ENCODE data around the gene RIMBP2.

DNA sequence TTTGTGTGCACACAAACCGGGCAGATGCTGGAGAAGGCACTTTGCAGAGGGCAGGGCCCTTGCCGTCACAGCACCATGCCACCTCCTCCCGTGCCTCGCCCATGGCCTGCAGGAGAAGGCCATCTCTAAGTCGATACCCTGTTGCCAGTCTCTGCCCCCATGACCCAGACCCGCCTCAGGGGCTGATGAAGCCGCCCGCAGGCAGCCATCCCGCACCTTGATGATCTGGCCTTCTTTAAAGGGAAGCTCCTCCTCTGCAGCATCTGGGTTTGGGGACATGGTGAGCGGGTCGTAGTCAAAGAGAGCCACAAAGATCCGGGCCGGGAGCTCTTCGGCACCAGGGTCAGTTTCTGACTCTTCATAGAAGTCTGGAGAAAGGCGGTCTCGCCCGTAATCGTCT is 302.2 kb downstream of the RIMBP2 start:
- TF ChIP-seq, protein P1, sequence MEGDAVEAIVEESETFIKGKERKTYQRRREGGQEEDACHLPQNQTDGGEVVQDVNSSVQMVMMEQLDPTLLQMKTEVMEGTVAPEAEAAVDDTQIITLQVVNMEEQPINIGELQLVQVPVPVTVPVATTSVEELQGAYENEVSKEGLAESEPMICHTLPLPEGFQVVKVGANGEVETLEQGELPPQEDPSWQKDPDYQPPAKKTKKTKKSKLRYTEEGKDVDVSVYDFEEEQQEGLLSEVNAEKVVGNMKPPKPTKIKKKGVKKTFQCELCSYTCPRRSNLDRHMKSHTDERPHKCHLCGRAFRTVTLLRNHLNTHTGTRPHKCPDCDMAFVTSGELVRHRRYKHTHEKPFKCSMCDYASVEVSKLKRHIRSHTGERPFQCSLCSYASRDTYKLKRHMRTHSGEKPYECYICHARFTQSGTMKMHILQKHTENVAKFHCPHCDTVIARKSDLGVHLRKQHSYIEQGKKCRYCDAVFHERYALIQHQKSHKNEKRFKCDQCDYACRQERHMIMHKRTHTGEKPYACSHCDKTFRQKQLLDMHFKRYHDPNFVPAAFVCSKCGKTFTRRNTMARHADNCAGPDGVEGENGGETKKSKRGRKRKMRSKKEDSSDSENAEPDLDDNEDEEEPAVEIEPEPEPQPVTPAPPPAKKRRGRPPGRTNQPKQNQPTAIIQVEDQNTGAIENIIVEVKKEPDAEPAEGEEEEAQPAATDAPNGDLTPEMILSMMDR (IDR thresholded peaks at IDR 0.05), result no peak
- no peak for TF ChIP-seq EZH2phosphoT487 (IDR thresholded peaks at IDR 0.05)
- no peak for TF ChIP-seq EZH2 (IDR thresholded peaks at IDR 0.05)
